Activated T-helper 1 cell treated with Interleukin-2 at 50 U/mL for 16 hours (primary cell): ENCODE data around the gene MAP1LC3B2.
A peak's percentile ranks its signal among the peaks of the same experiment; 100 is the strongest.
"Not testable (repeated sequence)": the region's sequence is repeated elsewhere in the genome, so short reads cannot be mapped to it uniquely, and the experiment has no call there.

ENCODE experiments used
- DNase-seq: peaks from one replicate; pipeline ENCODE4 v3.0.0-alpha.2; 2020; ENCODE audit warnings: low read depth

Gene MAP1LC3B2

GRCh38 chr12:116561181-116561821 is 2.1 kb downstream of the MAP1LC3B2 start:
- no peak for DNase-seq

- DNase-seq, result no peak
These were observed 2.9 kb downstream of the MAP1LC3B2 start for GRCh38 chr12:116562090-116562489.

- DNase-seq, result no peak
These were observed 4.1 kb downstream of the MAP1LC3B2 start for GRCh38 chr12:116563262-116563661.

- DNase-seq, result no peak
These were observed 4.9 kb downstream of the MAP1LC3B2 start for GRCh38 chr12:116564080-116564479.

GRCh38 chr12:116565221-116565620 is 6.0 kb downstream of the MAP1LC3B2 start:
- not testable (repeated sequence) for DNase-seq

GRCh38 chr12:116565963-116566362 is 6.8 kb downstream of the MAP1LC3B2 start:
- DNase-seq, result no peak

- DNase-seq, result no peak
These were observed 9.0 kb downstream of the MAP1LC3B2 start for GRCh38 chr12:116568203-116568602.

GRCh38 chr12:116571089-116571488 is 11.9 kb downstream of the MAP1LC3B2 start:
- DNase-seq, result no peak

- DNase-seq, result no peak
These were observed 14.6 kb downstream of the MAP1LC3B2 start for GRCh38 chr12:116573776-116574175.

- DNase-seq, result not testable (repeated sequence)
These were observed 16.6 kb downstream of the MAP1LC3B2 start for GRCh38 chr12:116575754-116576153.

GRCh38 chr12:116577154-116577561 is 18.0 kb downstream of the MAP1LC3B2 start:
- no peak for DNase-seq

- DNase-seq, result no peak
These were observed 18.9 kb downstream of the MAP1LC3B2 start for GRCh38 chr12:116578051-116578450.

GRCh38 chr12:116582610-116583009 is 23.4 kb downstream of the MAP1LC3B2 start:
- DNase-seq, result no peak

GRCh38 chr12:116583129-116583694 is 24.0 kb downstream of the MAP1LC3B2 start:
- DNase-seq, result no peak

GRCh38 chr12:116587270-116587669 is 28.1 kb downstream of the MAP1LC3B2 start:
- no peak for DNase-seq

GRCh38 chr12:116588390-116589028 is 29.3 kb downstream of the MAP1LC3B2 start:
- DNase-seq, result no peak

GRCh38 chr12:116589581-116589980 is 30.4 kb downstream of the MAP1LC3B2 start:
- no peak for DNase-seq

- no peak for DNase-seq
These were observed 31.4 kb downstream of the MAP1LC3B2 start for GRCh38 chr12:116590561-116590960.

GRCh38 chr12:116591855-116592637 is 32.9 kb downstream of the MAP1LC3B2 start:
- no peak for DNase-seq

- DNase-seq, result no peak
These were observed 33.5 kb downstream of the MAP1LC3B2 start for GRCh38 chr12:116592731-116593130.

GRCh38 chr12:116594325-116595038 is 35.3 kb downstream of the MAP1LC3B2 start:
- peak; percentile 30 for DNase-seq

- no peak for DNase-seq
These were observed 36.0 kb downstream of the MAP1LC3B2 start for GRCh38 chr12:116595186-116595585.
